GM21529 (cell line): ENCODE results near the gene PHAF1.

Source experiments
- ATAC-seq: cut with Tn5 transposase; IDR thresholded peaks from one replicate; pipeline ENCODE4 v1.9.1; 2021; ENCODE audit not compliant: unreplicated experiment

Gene PHAF1

DNA sequence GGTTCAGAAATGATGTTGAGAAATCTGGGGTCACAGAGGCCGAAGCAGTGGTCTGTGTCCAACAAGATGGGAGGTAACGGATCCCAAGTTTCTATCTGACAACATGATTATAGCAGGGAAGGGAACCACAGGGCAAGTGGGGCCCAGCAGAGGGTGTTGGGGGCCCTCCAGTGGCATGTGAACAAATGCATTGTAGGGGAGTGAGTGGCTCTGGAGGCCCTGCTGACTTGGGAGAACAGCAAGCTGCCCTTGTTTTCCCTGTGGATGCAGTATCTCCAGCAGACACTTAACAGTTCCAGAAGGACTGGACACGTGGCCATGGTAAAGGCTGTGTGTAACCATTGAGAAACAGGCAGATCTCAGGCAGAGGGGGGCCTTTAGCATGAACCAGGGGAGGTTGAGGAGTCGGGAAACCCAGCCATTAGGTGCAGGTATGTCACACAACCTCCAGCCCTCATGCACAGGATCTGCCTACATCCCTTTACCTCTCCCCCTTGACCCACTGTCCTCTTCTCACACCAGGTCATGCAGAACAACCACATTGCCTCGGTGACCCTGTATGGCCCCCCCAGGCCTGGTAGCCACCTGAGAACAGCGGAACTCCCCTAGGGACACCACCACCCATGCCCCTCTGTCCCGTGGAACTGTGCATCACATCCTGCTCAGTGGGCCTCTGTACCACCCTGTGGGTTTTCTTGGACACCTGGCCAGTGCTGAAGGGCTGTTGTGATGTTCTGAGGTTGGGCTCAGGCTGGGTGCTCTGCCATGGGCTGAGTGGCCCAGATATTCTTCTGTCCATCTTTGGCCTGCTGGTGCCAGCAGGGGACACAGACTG, 37.0 kb downstream of the PHAF1 start:
- no peak for ATAC-seq

DNA sequence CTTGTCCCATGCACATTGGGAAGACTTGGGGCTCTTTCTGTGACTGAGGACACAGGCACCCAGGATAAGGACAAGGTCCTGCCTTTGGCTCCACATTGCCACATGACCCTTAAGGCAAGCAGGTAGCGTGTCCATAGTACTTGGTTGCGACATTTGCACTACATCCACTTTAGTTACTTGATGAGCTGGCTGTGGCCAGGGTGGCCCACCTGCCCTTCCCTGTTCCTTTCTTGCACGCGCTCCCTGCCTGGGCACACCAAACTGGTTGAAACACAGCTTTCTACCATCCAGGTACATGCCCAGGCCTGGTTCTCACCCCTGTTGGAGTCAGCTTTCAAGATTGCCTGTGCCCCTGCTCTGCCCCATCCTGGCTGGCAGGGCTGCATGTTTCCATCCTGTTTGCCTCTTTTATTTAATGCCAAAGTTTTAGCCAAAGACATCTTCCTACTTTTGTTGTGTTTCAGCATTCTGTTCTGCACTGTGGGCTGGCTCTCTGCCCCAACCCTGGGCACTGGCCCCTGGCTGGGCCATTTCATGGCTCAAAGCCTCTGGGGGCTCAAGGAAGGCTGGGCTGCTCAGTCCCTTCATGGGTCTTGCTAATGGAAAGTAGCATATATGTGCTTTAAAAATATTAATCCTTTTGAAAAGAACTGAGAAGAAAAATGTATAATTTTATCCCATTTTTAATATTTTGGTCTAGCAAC, 37.8 kb downstream of the PHAF1 start:
- ATAC-seq, result no peak

DNA sequence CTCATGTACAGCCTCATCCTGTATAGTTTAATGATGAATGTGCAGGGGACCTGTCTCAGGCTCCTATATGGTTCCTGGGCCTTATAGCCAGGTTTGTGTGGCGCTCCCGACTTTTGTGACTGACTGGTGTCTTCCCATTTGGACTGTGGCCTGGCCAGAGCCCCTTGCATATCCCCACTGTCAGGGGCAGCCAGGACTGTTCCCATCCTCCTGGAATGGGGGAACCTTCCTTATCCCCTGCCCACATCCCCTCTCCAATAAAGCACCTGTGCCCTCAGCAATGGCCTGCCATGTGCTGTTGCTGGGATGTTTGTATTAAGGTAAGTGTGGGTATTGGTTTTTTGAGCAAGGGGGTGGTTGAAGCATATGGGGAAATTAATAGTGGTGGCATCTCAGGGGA, 38.5 kb downstream of the PHAF1 start:
- ATAC-seq, result no peak

DNA sequence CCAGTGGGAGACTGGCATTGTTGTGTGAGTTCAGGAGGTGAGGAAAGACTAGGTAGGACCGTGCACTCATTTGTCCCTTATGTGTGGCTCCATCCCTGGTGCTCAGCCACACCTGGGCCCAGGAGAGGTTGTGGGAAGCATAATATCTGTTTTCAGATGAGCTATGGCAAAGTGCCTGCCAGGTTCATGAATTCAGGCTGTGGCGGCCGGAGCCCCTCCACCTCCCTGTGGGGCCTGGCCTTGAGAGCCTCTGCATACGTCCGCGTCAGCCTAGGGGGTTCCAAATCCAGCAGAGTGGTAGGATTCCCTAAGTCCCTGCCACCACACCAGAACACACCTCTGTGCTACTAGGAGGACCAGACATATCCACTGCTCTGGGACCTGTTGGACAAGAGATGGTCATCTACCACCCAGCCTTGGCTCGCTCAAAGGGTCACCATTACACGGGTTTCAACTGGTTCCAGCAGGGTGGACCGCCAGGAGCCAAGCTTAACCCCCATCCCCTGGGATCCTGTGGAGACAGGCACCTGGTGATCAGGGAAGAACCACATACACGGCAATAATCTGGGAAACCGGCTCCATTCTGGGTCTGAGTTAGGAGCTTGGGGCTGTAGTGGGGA, 39.0 kb downstream of the PHAF1 start:
- ATAC-seq, result no peak

DNA sequence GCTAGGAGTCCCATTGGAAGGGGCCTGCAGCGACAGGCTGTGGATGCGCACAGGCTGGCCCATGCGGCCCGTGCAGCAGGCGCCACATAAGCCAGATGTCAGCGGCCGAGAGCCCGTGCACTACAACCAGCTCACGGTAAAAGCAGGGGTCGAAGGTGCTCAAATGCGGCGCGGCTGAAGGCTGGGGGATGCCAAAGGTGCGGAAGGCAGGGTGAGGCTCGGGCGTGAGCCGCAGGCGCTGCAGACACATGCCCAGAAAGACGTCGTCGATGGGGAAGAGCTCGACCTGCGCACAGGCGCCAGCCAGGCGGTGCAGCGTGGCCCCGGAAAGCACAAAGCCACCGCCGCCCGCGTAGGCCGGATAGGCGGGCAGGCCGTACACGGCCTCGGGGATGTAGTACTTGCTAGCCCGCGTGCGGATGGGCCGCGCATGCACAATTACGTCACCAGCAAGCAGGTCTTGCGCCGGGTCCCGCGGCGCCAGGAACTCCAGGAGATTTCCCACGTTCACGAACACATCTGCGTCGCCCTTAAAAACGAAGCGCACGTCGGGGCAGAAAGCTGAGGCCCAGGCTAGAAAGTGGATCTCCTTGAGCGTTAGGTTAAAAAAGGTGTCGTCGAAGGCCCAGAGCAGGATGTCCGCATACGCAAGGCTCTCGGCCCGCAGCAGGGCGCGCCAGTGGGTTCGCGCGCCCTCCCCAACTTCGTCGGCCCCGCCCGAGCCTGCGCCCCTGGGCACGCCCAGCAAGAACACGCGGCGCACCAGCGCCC, 39.7 kb downstream of the PHAF1 start:
- no peak for ATAC-seq

DNA sequence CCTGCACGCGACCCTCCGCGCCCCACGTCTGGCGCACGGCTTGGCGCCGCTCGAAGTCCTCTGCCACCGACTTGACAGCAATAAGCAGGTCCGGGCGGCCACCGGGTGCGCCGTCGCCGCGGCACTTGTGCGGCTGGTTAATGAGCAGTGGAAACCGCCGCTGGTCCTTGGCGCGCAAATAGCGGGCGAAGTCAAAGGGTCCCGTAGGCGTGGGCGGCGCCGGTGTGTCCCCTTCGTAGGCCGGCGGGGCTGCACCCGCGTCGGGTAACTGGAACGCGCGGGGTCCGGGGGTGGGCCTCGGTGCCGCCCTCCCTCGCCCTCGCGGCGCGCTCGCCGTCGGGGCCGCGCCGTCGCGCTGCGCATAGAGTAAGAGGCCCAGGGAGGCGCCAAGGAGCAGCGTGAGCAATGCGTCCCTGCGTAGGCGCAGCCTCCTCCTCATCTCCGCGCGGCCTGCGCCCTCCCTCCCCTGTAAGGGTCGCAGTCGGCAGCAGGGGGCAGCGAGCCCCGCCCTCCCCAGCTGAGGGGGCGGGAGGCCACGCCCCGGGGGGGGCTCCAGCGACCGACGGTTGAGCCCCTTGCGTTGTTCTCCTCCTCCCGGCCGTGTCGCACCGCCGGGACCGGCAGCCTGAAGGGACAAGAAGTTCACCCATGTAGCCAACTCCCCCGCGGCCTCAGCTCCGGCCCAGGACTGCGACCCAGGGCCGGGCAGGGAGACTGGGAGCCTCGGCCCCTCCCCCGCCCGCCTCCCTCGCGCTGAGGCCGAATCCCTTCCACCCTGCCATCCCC, 40.5 kb downstream of the PHAF1 start:
- peak; percentile 48 for ATAC-seq

DNA sequence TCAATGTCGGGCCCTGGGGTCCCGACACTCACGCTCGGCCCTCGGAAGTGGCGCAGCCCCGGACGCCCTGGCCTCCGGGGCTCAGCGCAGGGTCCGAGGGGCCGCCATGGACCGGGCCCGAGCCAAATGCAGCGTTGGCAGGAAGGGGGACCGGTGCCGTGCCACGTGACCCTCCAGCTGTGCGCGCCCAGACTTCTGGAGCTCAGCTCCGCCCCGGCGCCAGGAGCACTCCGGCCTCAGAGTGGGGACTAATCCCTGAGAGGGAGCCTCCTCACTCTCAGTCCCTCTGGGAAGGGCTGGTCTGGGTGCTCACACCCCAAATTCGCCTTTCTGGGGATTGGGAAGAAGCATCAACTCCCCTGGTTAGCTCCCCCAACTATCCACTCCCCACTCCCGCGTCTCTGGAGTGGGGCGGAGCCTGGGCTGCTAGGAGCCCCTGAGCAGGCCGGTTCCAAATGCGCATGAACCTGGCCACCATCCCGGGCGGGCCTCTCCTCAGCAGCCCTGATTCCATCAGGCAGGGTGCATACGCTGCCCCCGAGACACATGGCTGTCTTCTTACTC, 41.2 kb downstream of the PHAF1 start, which contains the start of gene B3GNT9:
Gene B3GNT9, minus strand, starts transcription at position 166 of the 564 bp plus-strand sequence. CDS start 513 bp downstream, outside the sequence.
- peak; percentile 63 for ATAC-seq

DNA sequence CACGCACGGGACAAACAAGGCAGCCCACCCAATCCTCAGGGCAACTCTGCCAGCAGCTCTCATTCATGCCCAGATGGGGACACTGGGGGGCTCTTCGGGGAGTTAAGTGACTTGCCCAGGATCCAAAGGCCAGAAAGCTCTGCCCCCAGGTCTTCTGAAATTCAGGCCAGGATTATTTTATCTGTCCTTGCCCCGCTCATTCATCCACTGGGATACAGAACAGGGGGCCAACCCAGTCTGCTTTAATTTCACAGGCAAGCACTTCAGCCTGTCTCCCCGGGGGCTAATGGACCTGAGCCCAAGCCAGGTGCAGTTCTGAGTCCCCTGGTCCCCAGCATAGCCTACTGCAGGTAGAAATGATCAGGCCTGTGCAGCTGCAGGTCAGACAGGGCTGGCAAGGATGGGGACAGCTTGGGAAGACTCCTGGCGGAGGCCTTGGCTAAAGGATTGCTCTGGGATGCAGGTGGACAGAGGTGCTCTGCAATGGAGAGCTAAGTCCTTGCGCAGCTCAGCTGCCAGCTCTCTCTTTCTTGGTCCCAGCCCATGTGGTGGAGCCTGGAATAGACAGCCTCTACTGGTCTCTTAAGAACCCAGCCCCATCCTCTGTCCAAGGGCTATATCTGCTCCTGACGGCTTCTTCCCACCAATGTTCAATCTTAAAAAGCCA, 41.8 kb downstream of the PHAF1 start:
- ATAC-seq, result no peak

DNA sequence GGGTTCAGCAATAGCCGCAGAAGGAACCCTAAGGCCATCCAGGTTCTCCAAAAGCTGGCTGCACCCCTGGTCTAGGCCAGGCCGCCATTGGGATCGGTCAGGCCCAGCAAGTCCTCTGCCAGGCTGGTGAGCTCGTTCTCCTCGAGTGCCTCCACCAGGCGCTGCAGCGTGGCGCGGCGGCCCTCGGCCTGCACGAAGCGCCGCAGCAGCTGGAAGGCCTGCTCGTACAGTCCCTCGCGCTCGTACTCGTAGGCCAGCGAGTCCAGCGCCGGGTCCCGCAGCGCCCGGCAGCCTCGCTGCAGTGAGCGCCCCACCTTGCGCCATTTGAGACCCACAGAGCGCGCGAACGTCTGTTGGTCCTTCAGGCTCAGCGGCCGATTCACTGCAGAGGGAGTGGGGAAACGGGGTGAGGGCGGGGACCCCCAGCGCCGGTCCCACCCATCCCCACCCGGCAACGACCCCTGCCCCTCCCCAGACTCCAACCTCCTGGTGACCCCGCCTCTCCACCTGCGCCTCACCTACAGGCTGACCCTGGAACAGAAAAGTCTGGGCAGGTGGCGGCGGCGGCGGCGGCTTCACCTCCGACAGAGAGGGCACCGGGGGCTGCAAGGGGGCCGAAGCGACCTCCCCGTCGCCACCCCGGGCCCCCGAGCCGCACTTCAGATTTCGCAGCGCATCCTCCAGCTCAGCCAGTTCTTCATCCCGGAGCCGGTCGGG, 45.0 kb downstream of the PHAF1 start:
- no peak for ATAC-seq

DNA sequence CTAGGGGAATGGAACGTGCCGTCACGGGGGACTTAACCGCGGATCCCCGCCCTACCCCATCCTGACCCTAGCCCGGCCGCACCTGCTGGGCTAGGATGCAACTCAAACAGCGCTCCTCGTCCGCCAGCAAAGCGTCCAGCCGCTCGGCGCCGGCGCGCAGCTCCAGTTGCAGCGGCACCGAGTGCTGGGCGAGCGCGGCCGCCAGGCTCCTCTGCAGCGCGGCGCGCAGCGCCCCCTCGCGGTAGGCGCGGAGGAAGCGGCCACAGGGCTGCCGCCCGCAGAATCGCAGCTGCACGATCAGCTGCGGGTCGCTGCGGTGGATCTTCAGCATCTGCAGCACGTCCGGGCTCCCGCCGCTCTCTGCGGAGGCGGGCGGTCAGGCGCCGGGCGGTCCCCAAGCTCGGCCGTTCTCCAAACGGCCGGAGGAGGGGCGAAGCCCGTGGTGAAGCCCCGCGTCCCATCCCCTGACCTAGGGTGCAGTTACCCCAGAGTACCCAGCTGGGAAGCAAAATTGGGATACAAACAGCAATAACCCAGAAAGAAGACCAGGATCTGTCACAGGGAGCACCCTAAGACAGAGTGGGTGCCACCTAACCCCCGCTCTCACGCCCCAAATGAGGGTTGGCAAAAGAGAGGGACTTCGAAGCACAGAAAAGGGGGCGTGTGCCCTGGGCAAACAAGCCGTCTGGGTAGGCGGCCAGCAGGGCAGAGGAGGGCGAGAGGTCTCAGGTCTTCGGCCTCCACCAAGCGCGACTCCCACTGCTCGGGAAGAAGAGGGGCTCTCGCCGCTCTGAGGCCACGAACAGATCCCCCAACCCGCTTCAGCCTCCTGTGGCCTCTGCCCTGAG, 45.8 kb downstream of the PHAF1 start:
- ATAC-seq, result no peak

DNA sequence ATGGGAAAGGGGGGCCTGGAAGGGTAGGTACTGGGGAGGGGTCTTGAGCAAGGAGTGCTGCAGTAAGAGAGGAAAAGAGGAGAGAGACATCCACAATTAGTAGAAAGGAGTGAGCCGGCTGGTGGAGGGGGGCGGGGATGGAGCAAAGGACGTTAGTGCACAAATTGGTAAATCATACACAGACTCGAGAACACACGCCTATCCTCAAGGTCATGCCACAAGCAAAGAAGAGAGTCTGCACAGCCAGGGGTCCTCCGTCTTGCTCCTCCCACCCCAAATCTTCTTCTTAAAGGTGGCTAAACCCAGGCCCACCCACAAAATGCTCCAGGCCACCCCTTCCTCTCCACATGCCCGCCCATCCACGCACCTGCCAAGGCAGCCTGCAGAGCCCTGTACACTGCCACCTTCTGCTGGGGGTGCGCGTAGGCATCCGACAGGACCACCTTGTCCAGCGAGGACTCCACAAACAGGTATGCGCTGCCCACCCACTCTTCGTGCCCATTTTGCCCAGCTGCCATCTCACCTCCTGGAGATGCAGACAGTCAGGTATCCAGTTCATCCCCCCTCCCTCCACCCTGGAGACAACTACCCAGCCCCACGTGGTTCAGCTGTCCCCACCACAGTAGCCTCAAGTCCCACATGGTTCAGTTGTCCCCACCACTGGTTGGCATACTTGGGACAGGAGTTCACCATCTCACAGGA, 46.6 kb downstream of the PHAF1 start:
- ATAC-seq, result no peak

DNA sequence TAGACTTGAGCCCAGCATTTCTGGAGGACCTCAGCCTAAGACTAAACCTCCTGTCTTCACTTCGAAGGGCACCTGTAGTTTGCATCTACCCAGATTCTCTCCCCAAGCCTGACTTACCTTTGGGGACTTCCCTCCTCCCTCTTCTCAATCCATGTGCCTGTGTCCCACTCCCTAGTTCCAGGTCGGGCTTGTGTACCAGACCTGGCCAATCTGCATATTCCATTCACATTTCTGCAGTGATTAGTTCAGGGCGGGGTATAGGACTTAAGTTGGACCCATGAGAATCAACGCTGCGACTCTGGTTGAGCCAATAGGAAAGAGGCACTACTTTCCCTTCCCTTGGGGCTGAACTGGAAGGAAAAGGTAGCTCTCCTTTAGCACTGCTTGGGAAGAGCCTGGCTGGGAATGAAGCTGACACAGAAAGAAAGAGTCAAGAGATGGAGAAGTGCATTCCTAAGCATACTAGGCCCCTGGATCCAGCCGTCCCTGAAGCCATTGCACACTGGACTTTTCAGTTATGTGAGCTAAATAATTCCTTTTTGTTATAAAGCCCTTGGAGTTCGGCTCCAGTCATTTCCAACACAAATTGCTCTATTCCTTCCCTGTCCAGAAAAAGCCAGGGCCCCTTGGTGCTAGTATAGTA, 47.5 kb downstream of the PHAF1 start:
- ATAC-seq, result no peak

DNA sequence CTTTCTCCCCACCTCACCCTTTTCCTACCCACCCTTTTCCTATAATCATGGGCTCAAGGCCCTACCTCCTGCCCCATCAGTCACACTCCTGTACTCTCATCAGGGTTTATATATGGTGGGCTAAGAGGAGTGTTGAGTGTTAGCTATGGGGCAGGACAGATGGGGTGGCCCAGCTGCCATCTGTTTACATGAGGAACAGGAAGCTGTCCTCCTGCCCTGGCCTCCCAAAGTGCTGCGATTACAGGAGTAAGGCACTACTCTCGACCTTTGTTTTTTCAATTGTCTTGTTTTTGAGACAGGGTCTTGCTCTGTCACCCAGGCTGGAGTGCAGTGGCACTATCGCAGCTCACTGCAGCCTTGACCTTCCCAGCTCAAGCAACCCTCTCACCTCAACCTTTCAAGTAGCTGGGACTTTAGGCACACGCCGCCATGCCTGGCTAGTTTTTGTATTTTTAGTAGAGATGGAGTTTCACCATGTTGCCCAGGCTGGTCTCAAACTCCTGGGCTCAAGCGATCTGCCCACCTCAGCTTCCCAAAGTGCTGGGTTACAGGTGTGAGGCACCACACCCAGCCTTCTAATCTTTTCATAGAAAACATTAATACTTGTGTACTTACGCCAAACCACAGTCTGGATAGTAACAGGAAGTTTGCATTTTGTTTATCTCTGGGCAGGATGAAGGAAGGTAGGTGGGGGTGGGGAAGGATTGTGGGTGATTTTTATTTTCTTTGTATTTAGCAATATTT, 48.3 kb downstream of the PHAF1 start:
- ATAC-seq, result no peak

DNA sequence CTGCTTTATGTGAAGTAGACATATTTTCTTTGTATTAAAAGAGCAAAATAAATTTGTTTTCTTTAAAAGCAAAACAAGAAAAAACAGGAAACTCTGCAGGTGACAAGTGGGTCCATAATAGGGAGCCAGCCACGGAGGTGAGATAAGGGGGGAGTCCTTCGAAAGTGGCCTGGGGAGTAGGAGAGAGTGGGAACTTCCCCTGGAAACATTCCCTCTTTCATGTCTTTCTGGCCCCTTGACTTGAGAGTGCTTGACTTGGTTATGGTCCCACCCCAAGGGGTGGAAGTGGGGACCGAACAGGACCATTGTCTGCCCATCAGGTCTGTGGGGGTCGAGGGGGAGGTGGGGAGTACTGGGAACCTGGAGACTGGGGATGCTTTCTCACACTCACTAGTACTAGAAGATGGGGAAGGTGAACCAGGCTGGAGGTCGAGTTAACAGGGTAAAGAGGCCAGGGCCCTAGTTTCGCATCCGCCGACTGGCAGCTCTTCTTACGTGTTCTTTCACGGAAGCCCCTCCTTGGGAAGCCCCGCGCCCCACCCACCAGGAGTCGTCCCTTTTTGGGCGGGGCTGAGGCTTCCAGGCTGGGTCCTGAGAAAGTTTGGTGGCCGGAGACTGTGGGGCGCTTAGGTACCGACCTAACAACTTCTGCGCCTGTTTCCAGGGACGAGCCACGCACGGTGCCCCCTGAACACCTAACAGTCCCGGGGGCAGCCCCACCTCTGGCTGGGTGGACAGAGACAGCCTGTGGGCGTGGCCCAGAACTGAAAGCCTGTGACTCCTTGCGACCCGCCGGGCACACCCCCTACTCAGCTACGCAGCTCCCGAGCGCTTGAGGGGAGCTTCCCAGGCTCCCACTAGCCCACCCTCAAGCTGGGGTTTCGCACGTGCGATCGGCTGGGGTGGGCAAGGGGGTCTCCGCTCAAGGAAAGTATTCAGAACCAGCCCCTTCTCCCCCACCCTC, 49.2 kb downstream of the PHAF1 start:
- peak; percentile 40 for ATAC-seq

DNA sequence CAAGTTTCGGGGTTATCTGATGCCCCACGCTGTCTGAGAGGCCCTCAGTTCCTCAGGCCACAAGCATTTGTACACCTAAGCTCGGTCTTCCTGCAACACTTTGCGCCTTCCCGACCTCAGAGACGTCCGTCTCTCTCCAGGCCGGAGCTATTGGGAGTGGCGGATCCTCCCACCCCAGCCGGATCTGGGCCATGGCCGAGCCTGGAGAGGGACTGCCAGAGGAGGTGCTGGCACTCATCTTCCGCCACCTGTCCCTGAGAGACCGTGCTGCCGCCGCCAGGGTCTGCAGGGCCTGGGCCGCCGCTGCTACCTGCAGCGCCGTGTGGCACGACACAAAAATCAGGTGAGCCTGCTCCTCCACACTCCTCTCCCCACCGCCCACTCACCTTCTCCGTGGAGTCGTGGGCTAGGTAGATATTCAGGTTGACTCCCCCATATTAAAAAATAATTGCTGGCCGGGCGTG, 51.9 kb downstream of the PHAF1 start:
- no peak for ATAC-seq
